ENCODE results near the gene RNF20.

RNF20 gene

GRCh38 chr9:101498323-101498722 lies 35.3 kb upstream of the RNF20 start:
- Histone ChIP-seq H3K27me3 (ENCODE audit: insufficient read depth, low read length, poor library complexity) (no peaks in the 10 kb centered on the region), H3K4me1 (ENCODE audit: insufficient read depth, low read length) (no peaks in the 10 kb centered on the region), H3K36me3 (ENCODE audit: insufficient read depth, low read length) (no peaks in the 10 kb centered on the region), H3K9ac (ENCODE audit: low read depth, low read length) (no peak overlapping the region), H3K4me2 (ENCODE audit: insufficient read depth, low read length) (no peak overlapping the region), H3K79me2 (ENCODE audit: insufficient read depth, low read length) (no peaks in the 10 kb centered on the region), H4K20me1 (ENCODE audit: insufficient read depth, low read length) (no peaks in the 10 kb centered on the region), H3K27ac (ENCODE audit: low read length) (no peak overlapping the region), H2AFZ (ENCODE audit: low read depth, low read length) (no peak overlapping the region), H3K9me3 (ENCODE audit: insufficient read depth, low read length, severe bottlenecking) (no peaks in the 10 kb centered on the region), H3K4me3 (ENCODE audit: low read depth in 1 of 2, low read length in 2 of 2) (no peak overlapping the region)
- ATAC-seq (ENCODE audit: insufficient read depth, low read depth) (no peak), DNase-seq (no peak)
- TF ChIP-seq CTCF (IDR thresholded peaks at IDR 0.05; ENCODE audit: borderline replicate concordance, extremely low read depth, low read length, poor library complexity, severe bottlenecking) (no peak), EZH2 (IDR thresholded peaks at IDR 0.05; ENCODE audit: borderline replicate concordance, low read depth, low read length, severe bottlenecking) (no peak)

GRCh38 chr9:101504188-101504587 lies 29.5 kb upstream of the RNF20 start:
- no peaks in the 10 kb centered on the region for H3K4me1 ChIP-seq (ENCODE audit: insufficient read depth, low read length)
- no peaks in the 10 kb centered on the region for H3K79me2 ChIP-seq (ENCODE audit: insufficient read depth, low read length)
- no peak overlapping the region for H3K4me2 ChIP-seq (ENCODE audit: insufficient read depth, low read length)
- ATAC-seq (ENCODE audit: insufficient read depth, low read depth) (no peak), DNase-seq (no peak)
- H3K4me3 ChIP-seq (ENCODE audit: low read depth in 1 of 2, low read length in 2 of 2) = no peak overlapping the region
- H3K27me3 ChIP-seq (ENCODE audit: insufficient read depth, low read length, poor library complexity) = no peaks in the 10 kb centered on the region
- no peak overlapping the region for H2AFZ ChIP-seq (ENCODE audit: low read depth, low read length)
- H3K36me3 ChIP-seq (ENCODE audit: insufficient read depth, low read length) = no peaks in the 10 kb centered on the region
- no peak overlapping the region for H3K27ac ChIP-seq (ENCODE audit: low read length)
- H4K20me1 ChIP-seq (ENCODE audit: insufficient read depth, low read length) = no peaks in the 10 kb centered on the region
- no peak overlapping the region for H3K9ac ChIP-seq (ENCODE audit: low read depth, low read length)
- H3K9me3 ChIP-seq (ENCODE audit: insufficient read depth, low read length, severe bottlenecking) = no peaks in the 10 kb centered on the region
- TF ChIP-seq EZH2 (IDR thresholded peaks at IDR 0.05; ENCODE audit: borderline replicate concordance, low read depth, low read length, severe bottlenecking) (no peak), CTCF (IDR thresholded peaks at IDR 0.05; ENCODE audit: borderline replicate concordance, extremely low read depth, low read length, poor library complexity, severe bottlenecking) (no peak)

- ATAC-seq (ENCODE audit: insufficient read depth, low read depth) = no peak
- no peaks in the 10 kb centered on the region for H3K27me3 ChIP-seq (ENCODE audit: insufficient read depth, low read length, poor library complexity)
- H3K79me2 ChIP-seq (ENCODE audit: insufficient read depth, low read length) = no peaks in the 10 kb centered on the region
- H3K9ac ChIP-seq (ENCODE audit: low read depth, low read length) = no peak overlapping the region
- no peak overlapping the region for H2AFZ ChIP-seq (ENCODE audit: low read depth, low read length)
- H3K36me3 ChIP-seq (ENCODE audit: insufficient read depth, low read length) = no peaks in the 10 kb centered on the region
- no peak overlapping the region for H3K4me2 ChIP-seq (ENCODE audit: insufficient read depth, low read length)
- no peak for DNase-seq
- no peaks in the 10 kb centered on the region for H3K4me1 ChIP-seq (ENCODE audit: insufficient read depth, low read length)
- no peaks in the 10 kb centered on the region for H4K20me1 ChIP-seq (ENCODE audit: insufficient read depth, low read length)
- H3K4me3 ChIP-seq (ENCODE audit: low read depth in 1 of 2, low read length in 2 of 2) = no peak overlapping the region
- no peak overlapping the region for H3K27ac ChIP-seq (ENCODE audit: low read length)
- TF ChIP-seq EZH2 (IDR thresholded peaks at IDR 0.05; ENCODE audit: borderline replicate concordance, low read depth, low read length, severe bottlenecking) (no peak), CTCF (IDR thresholded peaks at IDR 0.05; ENCODE audit: borderline replicate concordance, extremely low read depth, low read length, poor library complexity, severe bottlenecking) (no peak)
- no peaks in the 10 kb centered on the region for H3K9me3 ChIP-seq (ENCODE audit: insufficient read depth, low read length, severe bottlenecking)
These were observed 25.4 kb upstream of the RNF20 start for GRCh38 chr9:101508211-101508610.

- no peak overlapping the region for H3K4me3 ChIP-seq (ENCODE audit: low read depth in 1 of 2, low read length in 2 of 2)
- H3K9me3 ChIP-seq (ENCODE audit: insufficient read depth, low read length, severe bottlenecking) = no peaks in the 10 kb centered on the region
- no peak for TF ChIP-seq CTCF (IDR thresholded peaks at IDR 0.05; ENCODE audit: borderline replicate concordance, extremely low read depth, low read length, poor library complexity, severe bottlenecking)
- TF ChIP-seq EZH2 (IDR thresholded peaks at IDR 0.05; ENCODE audit: borderline replicate concordance, low read depth, low read length, severe bottlenecking) = no peak
- H3K4me2 ChIP-seq (ENCODE audit: insufficient read depth, low read length) = no peak overlapping the region
- ATAC-seq (ENCODE audit: insufficient read depth, low read depth) (no peak), DNase-seq (no peak)
- H2AFZ ChIP-seq (ENCODE audit: low read depth, low read length) = no peak overlapping the region
- H3K27me3 ChIP-seq (ENCODE audit: insufficient read depth, low read length, poor library complexity) = no peaks in the 10 kb centered on the region
- H3K27ac ChIP-seq (ENCODE audit: low read length) = no peak overlapping the region
- no peaks in the 10 kb centered on the region for H3K79me2 ChIP-seq (ENCODE audit: insufficient read depth, low read length)
- no peak overlapping the region for H3K9ac ChIP-seq (ENCODE audit: low read depth, low read length)
- H4K20me1 ChIP-seq (ENCODE audit: insufficient read depth, low read length) = no peaks in the 10 kb centered on the region
- no peaks in the 10 kb centered on the region for H3K4me1 ChIP-seq (ENCODE audit: insufficient read depth, low read length)
- no peaks in the 10 kb centered on the region for H3K36me3 ChIP-seq (ENCODE audit: insufficient read depth, low read length)
These were observed 24.1 kb upstream of the RNF20 start for GRCh38 chr9:101509572-101509971.

Data from DND-41 (cell line).